ENCODE results near the gene PGAP3.

Gene PGAP3

DNA sequence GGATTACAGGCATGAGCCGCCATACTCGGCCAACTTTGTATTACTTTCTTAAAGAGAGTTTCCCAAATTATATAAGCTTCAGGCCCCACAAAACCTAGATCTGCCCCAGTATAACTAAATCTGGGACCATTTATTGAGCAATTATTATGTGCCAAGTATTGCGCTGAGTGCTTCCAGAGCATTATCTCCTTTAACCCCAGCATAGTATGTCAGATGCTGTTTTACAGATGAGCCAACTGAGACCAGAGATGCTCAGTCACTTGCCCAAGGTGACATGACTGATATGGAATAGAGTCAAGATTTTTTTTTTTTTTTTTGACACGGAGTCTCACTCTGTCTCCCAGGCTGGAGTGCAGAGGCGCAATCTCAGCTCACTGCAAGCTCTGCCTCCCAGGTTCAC, 10.1 kb upstream of the PGAP3 start:
- no peak for DNase-seq (ENCODE audit: low read depth)

GRCh38 chr17:39696731-39697130, 8.9 kb upstream of the PGAP3 start:
- DNase-seq (ENCODE audit: low read depth), result no peak

DNA sequence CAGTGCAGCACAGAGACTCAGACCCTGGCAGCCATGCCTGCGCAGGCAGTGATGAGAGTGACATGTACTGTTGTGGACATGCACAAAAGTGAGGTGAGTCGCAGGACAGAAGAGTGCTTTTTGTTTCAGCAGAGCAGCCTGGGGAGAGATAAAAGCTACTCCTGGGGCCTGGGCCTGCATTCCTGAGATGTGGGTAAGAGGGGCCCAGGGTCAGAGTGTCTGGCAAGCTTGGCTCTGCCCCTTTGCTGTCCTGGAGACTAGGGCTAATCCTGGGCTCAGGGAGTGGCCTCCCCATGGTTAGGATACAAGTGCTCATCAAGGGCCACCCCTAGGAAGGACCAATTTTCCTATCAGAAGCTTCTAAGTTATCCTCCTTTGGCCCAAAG, 7.2 kb upstream of the PGAP3 start:
- no peak for DNase-seq (ENCODE audit: low read depth)

GRCh38 chr17:39694593-39694992, 6.7 kb upstream of the PGAP3 start:
- DNase-seq (ENCODE audit: low read depth), result no peak

DNA sequence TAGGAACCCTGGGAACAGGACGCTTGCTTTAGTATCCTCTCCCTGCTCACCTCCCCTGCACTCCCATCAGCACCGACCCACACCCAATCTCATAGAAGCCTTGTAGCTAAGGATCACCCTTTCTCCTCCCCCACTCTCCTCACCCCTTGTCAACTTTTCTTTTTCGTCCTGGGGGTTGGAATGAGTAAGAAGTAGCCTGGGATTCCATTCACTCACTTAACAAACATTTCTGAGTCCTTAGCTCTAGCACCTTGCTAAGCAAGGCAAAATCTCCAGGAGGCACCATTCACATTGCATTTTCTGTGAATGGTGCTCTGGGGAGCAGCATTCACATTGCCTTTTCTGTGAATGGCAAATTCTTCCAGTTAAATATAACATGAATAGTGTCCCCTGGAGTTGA, 1.1 kb upstream of the PGAP3 start:
- no peak for DNase-seq (ENCODE audit: low read depth)

- DNase-seq (ENCODE audit: low read depth), result no peak
Measured at GRCh38 chr17:39688475-39688835, 598 bp upstream of the PGAP3 start.

DNA sequence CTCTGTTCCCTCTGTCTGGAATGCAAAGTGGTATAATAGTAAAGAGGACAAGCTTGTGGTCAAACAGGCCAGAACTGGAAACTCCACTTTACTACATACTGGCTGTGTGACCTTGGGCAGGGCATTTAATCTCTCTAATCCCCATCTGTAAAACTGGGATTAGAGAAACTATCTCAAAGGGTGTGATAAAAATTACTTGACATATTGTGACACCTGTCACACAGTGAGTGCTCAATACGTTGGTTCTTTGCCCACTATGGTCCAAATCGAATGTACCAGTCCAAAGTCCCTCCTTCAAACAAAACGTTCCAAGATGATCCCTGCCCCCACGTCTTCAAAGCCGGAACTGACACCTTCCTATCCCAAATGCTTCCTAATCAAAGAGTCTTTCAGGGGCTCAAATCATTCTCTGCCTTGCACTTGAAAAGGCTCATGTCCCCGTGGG, 734 bp downstream of the PGAP3 start:
- no peak for DNase-seq (ENCODE audit: low read depth)

DNA sequence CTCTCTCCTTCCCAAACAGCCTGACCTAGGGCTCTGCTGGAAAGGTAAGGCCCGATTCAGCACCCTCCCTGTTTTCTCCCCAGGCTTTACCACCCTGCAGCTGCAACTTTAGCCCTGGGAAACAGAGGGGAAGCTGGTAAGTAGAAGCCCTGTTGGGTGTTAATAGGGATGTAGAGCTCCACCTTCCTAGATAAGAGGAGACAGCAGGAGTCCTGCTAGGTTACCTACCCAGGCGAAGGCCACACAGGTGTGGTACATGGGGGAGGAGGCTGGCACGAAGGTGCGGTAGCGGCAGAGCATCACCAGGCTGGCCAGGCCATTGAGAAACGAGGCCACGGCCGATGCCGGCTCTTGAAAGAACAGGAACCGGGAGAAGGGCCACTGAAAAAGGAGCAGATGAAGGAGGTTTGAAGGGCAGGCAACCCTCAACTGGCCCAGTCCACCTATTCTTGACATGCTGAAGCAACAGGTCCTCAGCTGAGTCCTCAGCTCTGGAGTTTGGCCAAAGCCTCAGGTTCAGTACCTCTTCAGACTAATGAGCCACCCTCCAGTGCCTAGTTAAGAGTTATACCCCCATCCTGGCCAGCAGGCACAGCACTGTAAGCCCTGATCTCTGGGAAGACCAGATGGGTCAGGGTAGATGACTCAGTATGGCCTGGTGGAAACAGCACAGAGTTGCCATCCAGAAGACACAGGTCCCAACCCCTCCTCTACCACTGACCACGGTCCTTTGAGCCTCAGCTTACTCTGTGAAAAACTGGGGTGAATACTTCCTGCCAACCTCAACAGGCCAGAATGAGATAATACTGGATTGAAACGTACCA, 3.3 kb downstream of the PGAP3 start:
- no peak for DNase-seq (ENCODE audit: low read depth)

DNA sequence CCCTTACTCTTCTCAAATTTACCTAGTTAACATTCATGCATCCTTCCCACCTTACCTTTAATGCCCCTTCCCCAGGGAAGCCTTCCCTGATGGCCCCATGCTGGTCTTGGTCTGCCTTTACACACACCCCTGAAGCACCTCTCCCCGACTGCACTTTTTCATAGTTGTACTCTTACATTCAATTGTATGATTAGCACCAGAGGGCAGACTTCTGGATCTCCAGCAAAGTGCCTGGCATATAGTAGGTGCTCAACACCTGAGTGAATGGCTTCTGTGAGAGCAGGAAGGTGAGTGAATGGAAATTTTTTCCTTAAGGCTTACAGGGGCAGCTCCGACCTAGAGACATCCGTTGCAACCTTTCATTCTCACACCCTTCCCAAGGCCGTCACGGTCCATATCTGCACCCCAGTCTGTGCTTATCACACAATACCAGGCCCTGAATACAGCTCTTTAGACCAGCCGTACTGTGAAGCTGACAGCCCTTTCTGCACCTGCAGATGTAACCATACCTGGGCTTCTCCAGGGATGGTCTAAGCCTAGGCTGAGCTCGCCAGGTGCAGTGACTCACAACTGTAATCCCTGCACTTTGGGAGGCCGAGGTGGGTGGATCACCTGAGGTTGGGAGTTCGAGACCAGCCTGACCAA, 4.4 kb downstream of the PGAP3 start:
- DNase-seq (ENCODE audit: low read depth), result no peak

- DNase-seq (ENCODE audit: low read depth), result no peak
Measured at GRCh38 chr17:39679521-39680192, 8.2 kb downstream of the PGAP3 start.

GRCh38 chr17:39678340-39679116, 9.3 kb downstream of the PGAP3 start:
- no peak for DNase-seq (ENCODE audit: low read depth)

GRCh38 chr17:39677542-39678339, 10.1 kb downstream of the PGAP3 start:
- no peak for DNase-seq (ENCODE audit: low read depth)

DNA sequence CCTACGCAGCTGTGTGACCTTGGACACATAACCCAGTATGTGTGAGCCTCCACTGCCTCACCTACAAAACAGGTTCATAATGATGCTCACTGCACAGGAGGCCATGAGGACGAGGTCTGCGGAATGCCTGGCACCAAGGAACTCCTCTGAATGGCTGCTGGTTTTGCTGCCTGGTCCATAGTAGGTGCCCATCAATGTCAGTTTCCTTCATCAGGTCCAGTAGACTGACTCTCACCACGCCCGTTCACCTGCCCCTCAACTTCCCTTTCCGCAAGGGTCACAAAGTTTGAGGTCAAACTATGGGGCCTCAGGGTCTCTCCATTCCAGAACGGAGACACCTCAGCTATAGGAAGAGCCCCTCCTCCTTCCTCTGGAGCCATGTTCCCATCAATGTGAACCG, 10.8 kb downstream of the PGAP3 start:
- no peak for DNase-seq (ENCODE audit: low read depth)

- DNase-seq (ENCODE audit: low read depth), result no peak
Measured at GRCh38 chr17:39676198-39676819, 11.5 kb downstream of the PGAP3 start.

DNA sequence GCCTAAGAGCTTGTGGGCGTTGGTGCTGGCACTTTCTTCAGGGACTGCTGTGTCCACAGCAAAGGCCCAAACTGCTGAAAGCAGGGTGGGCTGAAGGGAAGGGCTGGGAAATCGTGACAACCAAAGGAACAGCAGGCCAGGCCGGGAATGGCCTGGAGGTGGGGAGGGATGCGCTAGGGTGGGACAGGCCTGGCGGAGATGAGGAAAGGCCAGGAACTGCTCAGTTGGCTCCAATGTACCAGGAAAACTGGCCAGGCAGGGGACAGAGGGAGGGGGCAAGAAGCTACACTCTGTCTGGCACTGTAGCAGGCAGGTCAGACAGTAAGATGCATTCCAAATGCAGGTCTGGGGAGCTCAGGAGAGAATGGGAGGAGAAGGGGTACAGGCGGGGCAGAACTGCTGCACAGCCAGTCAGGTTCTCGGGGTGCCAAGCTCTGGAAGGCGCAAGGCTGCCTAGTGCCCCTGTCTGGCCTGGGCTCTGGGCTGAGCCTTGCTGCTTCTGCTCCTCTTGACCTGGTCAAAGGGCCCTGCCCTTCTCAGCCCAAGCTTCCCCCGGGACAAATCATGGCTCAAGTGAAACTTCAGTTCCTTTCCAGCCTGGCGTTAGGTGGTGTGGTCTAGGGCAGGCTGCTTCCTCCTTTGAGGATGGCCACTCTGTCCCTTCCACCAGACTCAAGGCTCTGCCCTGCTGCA, 12.3 kb downstream of the PGAP3 start:
- no peak for DNase-seq (ENCODE audit: low read depth)

GRCh38 chr17:39674702-39675389, 13.0 kb downstream of the PGAP3 start:
- no peak for DNase-seq (ENCODE audit: low read depth)

GRCh38 chr17:39674179-39674578, 13.7 kb downstream of the PGAP3 start:
- no peak for DNase-seq (ENCODE audit: low read depth)

- DNase-seq (ENCODE audit: low read depth), result no peak
Measured at GRCh38 chr17:39673335-39674081, 14.3 kb downstream of the PGAP3 start.
